NCI-H510A (cell line): ENCODE results near the gene DNAH2.
A peak's percentile ranks its signal among the peaks of the same experiment; 100 is the strongest.

Source experiments
- DNase-seq: peaks from one replicate; lab custom pipeline; 2025; lab: John Stamatoyannopoulos, UW

Gene DNAH2

GRCh38 chr17:7839190-7839875 is 121.8 kb downstream of the DNAH2 start:
- DNase-seq = no peak

DNA sequence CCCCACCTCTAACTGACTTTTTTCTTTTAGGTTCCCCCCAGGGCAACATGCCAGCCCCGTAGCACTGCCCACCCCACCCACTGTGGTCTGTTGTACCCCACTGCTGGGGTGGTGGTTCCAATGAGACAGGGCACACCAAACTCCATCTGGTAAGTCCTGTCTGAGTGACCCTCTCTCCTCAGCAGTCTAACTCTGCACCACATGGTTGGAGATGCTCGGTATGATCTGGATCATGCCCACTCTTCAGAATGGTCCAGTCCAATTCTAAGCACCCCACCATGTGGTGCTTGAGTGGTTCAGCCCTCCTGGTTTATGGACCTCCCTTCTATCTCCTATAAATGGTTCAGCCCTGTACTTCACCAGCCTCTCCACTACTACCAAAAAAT is 122.3 kb downstream of the DNAH2 start:
- DNase-seq = peak; percentile 25

DNA sequence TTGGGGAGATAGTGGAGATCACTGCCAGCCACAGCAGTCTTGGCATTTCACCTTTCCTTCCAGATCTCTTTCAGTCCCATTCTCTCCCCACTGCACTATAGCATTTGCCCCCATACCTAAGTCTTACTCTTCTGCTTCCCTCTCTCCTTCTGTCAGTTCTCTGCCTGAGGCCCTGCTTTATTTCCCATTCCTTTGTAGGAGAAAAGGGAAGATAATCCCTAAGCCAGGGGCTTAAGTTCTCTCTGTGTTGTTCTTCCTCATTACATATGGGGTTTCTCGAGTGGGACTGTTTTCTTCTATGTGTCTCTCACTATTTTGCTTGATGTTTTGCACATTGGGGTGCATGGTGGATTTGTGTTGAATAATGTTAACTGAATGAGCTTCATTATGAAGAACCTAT is 122.9 kb downstream of the DNAH2 start:
- DNase-seq = no peak

DNA sequence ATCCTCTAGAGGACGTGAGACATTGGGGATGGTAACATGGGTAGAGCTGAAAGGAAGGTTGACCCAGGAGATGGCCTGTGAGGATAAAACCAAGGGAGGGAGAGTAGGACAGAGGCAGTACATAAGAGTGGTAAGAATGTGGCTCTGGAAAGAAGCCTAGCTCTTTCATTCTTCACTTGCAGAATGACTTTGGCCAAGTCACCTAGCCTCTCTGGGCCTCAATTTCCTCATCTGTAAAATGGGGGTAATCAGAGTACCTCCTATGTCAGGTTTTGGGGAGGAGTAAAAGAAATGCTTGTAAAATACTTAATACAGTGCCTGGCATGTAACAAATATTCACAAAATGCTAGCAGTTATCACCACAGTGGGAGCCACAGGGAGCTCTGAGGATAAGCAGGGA is 123.3 kb downstream of the DNAH2 start:
- no peak for DNase-seq

- DNase-seq = peak; percentile 65
Measured at GRCh38 chr17:7841396-7841914, 123.9 kb downstream of the DNAH2 start.

DNA sequence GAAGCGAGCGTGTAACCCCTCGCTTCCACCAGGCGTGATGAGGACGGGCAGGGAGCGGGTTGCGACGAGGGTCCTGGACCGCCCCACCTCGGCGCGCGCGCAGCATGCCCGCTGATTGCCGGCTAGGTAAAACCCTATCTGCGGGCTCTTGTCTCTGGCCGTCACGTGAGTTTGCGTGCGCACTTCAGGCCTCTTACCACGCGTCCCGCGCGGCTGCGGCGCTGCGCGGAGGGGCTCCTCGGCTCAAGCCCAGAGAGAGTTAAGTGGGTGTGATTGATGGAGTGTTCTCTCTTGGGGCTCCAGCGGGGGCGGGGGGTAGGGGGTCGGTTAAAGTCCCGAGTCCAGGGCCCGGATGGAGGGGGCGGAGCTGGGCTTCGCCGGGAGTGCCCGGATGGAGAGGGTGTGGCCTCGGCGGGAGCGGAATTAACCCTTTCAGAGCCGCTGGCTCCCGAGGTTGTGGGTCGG is 124.4 kb downstream of the DNAH2 start:
- peak; percentile 74 for DNase-seq

- DNase-seq = peak; percentile 47
Measured at GRCh38 chr17:7842380-7843256, 125.1 kb downstream of the DNAH2 start.

- DNase-seq = no peak
Measured at GRCh38 chr17:7843257-7843535, 125.7 kb downstream of the DNAH2 start.

DNA sequence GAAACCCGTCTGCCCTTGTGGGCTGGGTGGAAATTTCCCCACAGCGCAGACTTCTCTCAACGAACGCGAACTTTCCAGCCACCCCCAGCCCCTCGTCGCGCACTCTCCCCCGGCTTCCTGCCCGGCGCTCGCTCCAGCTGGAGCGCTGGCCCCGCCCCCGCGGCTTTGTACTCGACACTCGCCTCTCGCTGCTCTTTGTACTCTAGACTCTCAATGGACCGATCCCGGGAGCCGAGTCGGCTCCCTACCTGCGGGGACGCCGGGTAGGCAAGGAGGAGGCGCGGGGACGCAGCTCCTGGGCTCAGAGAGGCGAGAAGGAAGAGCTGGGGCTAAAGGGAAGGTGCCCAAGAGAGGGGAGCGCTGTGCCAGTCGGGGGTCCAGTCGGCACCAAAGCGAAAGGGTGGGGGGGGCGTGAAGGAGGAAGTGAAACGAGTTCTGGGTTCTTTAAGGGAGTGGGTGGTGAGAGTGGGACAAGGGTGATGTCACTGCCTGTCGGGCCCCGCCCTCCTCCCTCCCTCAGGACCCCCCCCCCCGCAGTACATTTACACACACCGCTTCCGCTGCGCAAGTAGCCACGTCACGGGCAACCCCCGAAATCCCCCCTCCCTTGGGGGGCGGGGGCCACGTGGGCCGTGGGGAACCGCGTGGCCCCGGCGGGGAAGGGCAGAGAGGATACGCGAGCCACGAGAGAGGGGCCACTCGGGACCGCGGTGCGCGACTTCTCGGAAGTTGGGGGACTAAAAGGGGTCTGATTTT is 126.2 kb downstream of the DNAH2 start:
- DNase-seq = peak; percentile 88

DNA sequence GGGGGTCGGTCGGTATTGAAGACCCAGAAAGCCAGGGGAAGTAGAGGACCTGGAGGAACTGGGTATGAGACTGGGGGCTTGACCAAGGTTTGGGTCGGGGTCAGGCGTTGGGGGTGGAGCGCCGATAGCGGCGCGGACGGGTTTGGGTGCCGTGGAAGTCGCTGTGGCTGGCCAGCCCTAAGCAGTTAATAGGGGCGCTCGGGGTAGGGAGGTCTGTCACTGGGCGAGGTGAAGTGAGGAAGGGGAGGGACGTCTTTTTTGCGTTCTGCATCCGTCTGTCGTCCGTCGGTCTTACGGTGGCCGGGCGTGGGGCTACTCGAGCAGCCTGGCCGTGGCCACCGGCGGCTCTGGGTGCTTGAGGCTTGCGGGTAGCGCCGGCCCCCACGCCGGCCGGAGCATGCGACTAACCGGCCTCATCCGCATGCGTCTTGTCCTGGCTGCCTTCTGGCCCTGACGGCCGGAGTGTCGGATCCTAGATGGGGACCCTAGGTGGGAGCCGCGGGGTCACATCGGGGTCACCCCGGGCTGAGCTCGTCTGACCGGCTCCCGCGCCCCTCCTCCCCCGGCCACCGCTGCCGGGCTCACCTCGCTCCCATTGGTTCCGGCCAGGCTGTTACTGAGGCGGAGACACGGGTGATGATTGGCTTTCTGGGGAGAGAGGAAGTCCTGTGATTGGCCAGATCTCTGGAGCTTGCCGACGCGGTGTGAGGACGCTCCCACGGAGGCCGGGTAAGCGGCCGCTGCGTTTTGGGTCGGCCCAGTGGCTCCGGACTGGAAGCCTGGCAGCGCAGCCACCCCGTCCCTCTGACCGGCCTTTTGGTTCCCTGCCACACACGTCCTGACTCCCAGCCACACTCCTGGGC is 127.0 kb downstream of the DNAH2 start:
- DNase-seq = peak; percentile 87

GRCh38 chr17:7845359-7846062 is 128.0 kb downstream of the DNAH2 start:
- no peak for DNase-seq

DNA sequence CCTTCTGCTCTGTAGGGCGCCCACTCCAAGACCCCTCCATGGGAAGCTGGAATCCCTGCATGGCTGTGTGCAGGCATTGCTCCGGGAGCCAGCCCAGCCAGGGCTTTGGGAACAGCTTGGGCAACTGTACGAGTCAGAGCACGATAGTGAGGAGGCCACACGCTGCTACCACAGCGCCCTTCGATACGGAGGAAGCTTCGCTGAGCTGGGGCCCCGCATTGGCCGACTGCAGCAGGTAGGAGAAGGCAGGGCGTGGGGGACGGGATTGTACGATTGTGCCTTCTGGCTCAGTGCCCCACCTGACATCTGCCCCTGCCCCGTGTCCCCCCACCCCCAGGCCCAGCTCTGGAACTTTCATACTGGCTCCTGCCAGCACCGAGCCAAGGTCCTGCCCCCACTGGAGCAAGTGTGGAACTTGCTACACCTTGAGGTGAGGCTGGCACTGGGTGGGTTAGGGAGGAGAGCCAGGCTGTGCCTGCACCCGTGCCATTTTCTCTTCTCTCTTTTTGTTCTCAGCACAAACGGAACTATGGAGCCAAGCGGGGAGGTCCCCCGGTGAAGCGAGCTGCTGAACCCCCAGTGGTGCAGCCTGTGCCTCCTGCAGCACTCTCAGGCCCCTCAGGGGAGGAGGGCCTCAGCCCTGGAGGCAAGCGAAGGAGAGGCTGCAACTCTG is 128.7 kb downstream of the DNAH2 start:
- no peak for DNase-seq

DNA sequence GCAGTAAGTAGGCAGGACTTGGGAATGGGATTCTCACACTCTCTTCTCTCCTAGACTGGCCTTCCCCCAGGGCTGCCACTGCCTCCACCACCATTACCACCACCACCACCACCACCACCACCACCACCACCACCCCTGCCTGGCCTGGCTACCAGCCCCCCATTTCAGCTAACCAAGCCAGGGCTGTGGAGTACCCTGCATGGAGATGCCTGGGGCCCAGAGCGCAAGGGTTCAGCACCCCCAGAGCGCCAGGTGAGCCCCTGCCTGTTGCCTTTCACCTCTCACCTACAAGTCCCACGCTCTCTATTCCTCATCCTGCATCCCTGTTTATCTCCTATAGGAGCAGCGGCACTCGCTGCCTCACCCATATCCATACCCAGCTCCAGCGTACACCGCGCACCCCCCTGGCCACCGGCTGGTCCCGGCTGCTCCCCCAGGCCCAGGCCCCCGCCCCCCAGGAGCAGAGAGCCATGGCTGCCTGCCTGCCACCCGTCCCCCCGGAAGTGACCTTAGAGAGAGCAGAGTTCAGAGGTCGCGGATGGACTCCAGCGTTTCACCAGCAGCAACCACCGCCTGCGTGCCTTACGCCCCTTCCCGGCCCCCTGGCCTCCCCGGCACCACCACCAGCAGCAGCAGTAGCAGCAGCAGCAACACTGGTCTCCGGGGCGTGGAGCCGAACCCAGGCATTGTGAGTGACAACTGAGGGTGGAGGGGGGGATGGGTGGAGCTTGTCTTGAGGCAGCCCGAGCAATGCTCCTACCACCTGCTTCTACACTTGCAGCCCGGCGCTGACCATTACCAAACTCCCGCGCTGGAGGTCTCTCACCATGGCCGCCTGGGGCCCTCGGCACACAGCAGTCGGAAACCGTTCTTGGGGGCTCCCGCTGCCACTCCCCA is 129.5 kb downstream of the DNAH2 start:
- DNase-seq = no peak

- DNase-seq = no peak
Measured at GRCh38 chr17:7848131-7848579, 130.6 kb downstream of the DNAH2 start.

GRCh38 chr17:7848739-7849129 is 131.2 kb downstream of the DNAH2 start:
- DNase-seq = no peak

DNA sequence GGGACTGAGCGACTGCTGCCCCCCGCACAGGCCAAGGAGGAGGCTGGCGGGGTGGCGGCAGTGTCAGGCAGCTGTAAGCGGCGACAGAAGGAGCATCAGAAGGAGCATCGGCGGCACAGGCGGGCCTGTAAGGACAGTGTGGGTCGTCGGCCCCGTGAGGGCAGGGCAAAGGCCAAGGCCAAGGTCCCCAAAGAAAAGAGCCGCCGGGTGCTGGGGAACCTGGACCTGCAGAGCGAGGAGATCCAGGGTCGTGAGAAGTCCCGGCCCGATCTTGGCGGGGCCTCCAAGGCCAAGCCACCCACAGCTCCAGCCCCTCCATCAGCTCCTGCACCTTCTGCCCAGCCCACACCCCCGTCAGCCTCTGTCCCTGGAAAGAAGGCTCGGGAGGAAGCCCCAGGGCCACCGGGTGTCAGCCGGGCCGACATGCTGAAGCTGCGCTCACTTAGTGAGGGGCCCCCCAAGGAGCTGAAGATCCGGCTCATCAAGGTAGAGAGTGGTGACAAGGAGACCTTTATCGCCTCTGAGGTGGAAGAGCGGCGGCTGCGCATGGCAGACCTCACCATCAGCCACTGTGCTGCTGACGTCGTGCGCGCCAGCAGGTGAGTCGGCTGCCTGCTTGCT is 131.7 kb downstream of the DNAH2 start:
- DNase-seq = no peak

- no peak for DNase-seq
Measured at GRCh38 chr17:7849751-7850504, 132.4 kb downstream of the DNAH2 start.
